ENCODE measurements around the gene PRADC1. TPM values are rescaled to one million over a fixed set of nuclear protein-coding genes. Genes with fewer than 3 reads are reported as not detected.
A peak's percentile ranks its signal among the peaks of the same experiment; 100 is the strongest.

PRADC1 gene
- total RNA-seq, 4 donors from 2014 or later, result 14.3 to 65.2 (median 33.2) TPM

DNA sequence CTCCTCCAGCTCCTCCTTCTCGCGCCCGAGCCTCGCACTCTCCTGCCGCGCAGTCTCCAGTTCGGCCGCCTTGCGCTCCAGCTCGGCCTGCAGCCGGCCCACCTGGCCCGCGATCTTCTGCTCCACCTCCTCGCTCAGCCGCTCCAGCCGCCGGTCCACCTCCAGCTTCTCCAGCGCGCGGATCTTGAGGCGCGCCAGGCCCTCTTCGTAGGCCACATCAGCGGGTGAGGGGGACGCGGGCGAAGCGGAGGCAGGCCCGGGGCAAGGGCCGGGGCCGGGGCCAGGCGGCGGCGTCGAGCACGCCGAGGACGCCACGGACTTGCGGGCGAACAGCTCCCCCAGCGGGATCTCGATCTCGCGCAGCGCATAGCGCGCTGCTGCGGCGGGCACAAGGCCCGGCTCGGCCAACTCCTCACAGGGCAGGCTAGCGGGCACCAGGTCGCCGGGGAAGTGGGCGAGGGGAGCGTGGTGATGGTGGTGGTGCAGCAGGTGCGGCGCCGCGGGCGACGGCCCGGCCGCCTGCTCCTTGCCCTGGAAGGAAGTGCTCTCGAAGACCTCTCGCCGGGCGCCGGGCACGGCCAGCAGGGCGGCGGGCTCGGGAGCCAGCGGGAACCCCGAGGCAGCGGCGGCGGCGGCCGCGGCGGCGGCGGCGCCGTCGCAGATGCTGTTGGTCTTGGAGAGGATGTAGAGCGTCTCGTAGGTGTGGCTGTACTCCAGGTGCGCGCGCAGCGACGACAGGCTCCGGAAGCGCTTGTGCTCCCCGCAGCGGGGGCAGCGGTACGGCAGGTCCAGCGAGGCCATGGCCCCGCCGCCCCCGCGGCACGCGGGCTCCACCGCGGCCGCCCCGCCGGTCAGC lies 36.0 kb upstream of the PRADC1 start:
- no peaks in the 10 kb centered on the region for H3K9me3 ChIP-seq
- H3K36me3 ChIP-seq, result no peaks in the 10 kb centered on the region
- intact Hi-C loops (cut with DNase I), result no loop called here
- 13 to 14% methylated on average over 28 to 45 of the region's 113 CpGs for WGBS, 2 donors
- no peaks in the 10 kb centered on the region for H3K27me3 ChIP-seq
- peak; percentile 57 to 62 for DNase-seq
- H3K27ac ChIP-seq, result no peak overlapping the region
- H3K4me1 ChIP-seq, result peaks cover 6 to 10% of the 10 kb centered on the region in 2 donors
- peak overlapping the region in 1 of 3 donors; percentile 17 for H3K4me3 ChIP-seq (replicated peaks in 1 of 3)
- TF ChIP-seq, protein P1, sequence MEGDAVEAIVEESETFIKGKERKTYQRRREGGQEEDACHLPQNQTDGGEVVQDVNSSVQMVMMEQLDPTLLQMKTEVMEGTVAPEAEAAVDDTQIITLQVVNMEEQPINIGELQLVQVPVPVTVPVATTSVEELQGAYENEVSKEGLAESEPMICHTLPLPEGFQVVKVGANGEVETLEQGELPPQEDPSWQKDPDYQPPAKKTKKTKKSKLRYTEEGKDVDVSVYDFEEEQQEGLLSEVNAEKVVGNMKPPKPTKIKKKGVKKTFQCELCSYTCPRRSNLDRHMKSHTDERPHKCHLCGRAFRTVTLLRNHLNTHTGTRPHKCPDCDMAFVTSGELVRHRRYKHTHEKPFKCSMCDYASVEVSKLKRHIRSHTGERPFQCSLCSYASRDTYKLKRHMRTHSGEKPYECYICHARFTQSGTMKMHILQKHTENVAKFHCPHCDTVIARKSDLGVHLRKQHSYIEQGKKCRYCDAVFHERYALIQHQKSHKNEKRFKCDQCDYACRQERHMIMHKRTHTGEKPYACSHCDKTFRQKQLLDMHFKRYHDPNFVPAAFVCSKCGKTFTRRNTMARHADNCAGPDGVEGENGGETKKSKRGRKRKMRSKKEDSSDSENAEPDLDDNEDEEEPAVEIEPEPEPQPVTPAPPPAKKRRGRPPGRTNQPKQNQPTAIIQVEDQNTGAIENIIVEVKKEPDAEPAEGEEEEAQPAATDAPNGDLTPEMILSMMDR (IDR thresholded peaks at IDR 0.05), result no peak
- no peak for TF ChIP-seq POLR2A (IDR thresholded peaks at IDR 0.05)

DNA sequence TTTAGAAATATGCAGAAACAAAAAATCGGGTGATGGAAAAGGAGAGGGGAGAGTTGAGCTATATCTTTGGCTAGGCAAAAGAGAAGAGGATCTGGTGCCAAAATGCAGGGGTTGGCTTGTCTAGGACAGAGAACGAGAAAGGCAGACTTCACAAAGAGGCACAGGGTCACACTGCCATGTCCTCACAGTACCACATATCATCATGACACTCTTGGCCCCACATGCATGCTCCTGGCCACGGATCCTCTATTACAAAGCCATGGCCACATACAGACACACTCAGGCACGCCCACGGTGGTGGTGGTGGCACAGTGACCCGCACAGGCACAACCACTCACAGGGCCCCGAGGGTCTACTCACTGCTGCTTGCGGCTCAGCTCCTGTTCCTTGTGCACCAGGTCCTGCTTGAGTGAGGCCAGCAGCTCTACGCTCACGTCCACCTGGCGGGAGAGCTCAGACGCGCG lies 35.4 kb upstream of the PRADC1 start:
- Histone ChIP-seq H3K27ac (no peak overlapping the region), H3K4me1 (peaks cover 6 to 10% of the 10 kb centered on the region in 2 donors), H3K36me3 (no peaks in the 10 kb centered on the region), H3K9me3 (no peaks in the 10 kb centered on the region), H3K4me3 (replicated peaks in 1 of 3) (peak overlapping the region in 1 of 3 donors; percentile 17), H3K27me3 (no peaks in the 10 kb centered on the region)
- no peak for TF ChIP-seq POLR2A (IDR thresholded peaks at IDR 0.05)
- TF ChIP-seq, protein P1 (IDR thresholded peaks at IDR 0.05), result no peak
- WGBS, 2 donors, result 21 to 46% methylated on average over 14 of the region's 14 CpGs
- no peak for DNase-seq
- intact Hi-C loops (cut with DNase I), result no loop called here

DNA sequence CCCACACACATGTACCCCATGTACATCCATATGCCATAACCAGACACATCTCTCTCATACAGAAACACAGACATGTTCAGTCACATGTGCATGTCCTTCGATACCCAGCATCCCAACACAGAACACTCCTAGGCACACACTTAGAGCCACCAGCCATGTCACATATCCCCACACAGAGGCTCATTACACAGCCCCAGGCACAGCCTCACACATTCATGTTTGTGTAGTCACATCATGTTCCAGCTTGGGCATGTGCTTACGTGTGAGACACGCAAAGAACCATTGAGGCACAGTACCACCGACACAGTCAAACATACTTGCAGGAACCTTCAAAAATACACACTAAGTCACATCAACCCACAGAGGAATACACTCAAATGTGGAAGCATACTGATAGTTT lies 34.0 kb upstream of the PRADC1 start:
- DNase-seq, result no peak
- H3K4me1 ChIP-seq, result peaks cover 6 to 10% of the 10 kb centered on the region in 2 donors
- intact Hi-C loops (cut with DNase I), result no loop called here
- no peaks in the 10 kb centered on the region for H3K36me3 ChIP-seq
- no peaks in the 10 kb centered on the region for H3K9me3 ChIP-seq
- no peak overlapping the region for H3K4me3 ChIP-seq (replicated peaks in 1 of 3)
- no peak overlapping the region for H3K27ac ChIP-seq
- 99 to 100% methylated on average over 4 of the region's 4 CpGs for WGBS, 2 donors
- TF ChIP-seq POLR2A (IDR thresholded peaks at IDR 0.05), result no peak
- TF ChIP-seq, protein P1 (IDR thresholded peaks at IDR 0.05), result no peak
- no peaks in the 10 kb centered on the region for H3K27me3 ChIP-seq

DNA sequence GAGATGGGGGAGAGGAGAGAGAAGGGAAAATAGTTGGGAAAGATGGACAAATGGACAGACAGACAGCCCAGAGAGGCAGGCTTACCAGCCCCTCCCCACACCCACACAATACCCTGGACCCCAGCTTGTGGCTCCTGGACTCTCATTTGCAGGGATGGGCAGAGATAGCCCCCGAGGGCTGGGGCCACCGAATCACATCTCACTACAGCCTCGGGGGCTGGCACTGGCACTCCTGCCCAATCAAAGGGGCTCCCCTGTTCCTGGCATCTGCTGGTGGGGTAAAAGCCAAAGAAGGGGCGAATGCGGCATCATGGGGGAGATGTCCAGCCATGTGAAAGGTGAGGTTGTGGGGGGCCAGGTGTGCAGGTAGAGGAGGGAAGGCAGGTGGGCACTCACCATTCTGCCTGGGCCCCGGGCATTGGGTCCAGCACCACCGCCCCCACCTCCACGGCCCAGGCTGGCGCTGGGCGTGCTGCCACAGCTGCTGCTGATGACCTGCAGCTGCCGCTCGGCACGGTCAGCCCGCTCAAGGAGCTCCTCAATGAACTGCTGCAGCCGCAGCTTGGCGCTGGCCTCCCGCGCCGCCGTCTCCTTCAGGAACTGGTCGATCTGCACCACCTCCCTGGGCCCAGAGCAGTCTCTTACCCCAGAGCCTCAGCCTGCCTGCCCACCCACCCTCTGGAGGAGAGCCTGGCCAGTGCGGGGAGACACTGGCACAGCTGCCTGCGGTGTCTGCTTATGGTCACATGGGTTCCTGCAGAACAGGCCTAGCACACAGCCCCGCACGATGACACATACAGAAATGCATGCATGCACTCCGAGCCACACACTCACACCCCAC lies 33.2 kb upstream of the PRADC1 start:
- H3K27ac ChIP-seq, result no peak overlapping the region
- intact Hi-C loops (cut with DNase I), result no loop called here
- WGBS, 2 donors, result 91 to 92% methylated on average over 14 to 26 of the region's 26 CpGs
- peaks cover 6 to 10% of the 10 kb centered on the region in 2 donors for H3K4me1 ChIP-seq
- no peaks in the 10 kb centered on the region for H3K9me3 ChIP-seq
- no peaks in the 10 kb centered on the region for H3K27me3 ChIP-seq
- no peaks in the 10 kb centered on the region for H3K36me3 ChIP-seq
- no peak for DNase-seq
- no peak overlapping the region for H3K4me3 ChIP-seq (replicated peaks in 1 of 3)
- TF ChIP-seq, protein P1 (IDR thresholded peaks at IDR 0.05), result no peak
- TF ChIP-seq POLR2A (IDR thresholded peaks at IDR 0.05), result no peak

Measured in thyroid gland (tissue), 4 donors.